Measurements from ENCODE around the gene NRIP1.

DNA sequence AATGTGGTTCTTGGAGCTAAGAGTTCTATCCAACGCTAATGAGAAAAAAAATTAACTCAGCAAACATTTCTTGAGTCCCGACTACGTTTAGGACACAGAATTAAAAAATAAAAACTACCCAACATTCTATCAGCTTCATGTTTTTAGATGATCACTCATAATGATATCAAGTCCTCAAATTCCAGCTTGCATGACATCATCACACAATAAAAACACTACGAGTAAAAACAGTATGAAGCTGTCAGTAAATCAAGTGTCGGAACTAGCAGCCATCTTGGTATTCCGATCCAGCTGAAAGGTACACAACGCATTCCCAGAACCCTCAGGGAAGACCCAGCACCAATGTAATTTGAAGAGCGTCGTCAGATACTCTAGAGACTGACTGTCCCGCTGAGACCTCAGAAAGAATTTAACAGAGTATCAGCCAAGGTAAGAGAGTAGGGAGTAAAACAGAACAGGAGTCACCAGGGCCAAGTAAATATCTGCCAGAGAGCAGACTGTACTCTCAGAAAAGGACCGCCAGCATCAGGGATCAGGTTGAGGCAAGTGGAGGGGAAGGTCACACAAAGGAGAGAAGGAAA lies 57.0 kb downstream of the NRIP1 start:
- no peak for TF ChIP-seq EZH2 (IDR thresholded peaks at IDR 0.05; ENCODE audit: insufficient read depth, poor library complexity, severe bottlenecking)
- no peak for TF ChIP-seq EZH2phosphoT487 (IDR thresholded peaks at IDR 0.05; ENCODE audit: insufficient read depth, low read depth)

Measured in GM23248 (cell line).